Colonic mucosa (tissue), 4 donors: ENCODE results near the gene TBL3. TPM values are rescaled to one million over a fixed set of nuclear protein-coding genes. Genes with fewer than 3 reads are reported as not detected.

Experiments used
- DNase-seq: peaks from one replicate; pipeline ENCODE4 v3.0.0-alpha.2; 2020
- H3K27ac ChIP-seq: fragments of 200-600 bp; one replicate; pipeline ENCODE4 v1.8.0; 2021
- H3K27me3 ChIP-seq: fragments of 200-600 bp; one replicate; pipeline ENCODE4 v1.8.0; 2021
- H3K36me3 ChIP-seq: fragments of 200-600 bp; one replicate; pipeline ENCODE4 v1.8.0; 2021
- H3K4me1 ChIP-seq: fragments of 200-600 bp; one replicate; pipeline ENCODE4 v1.8.0; 2021; ENCODE audit warnings: mild to moderate bottlenecking
- H3K4me3 ChIP-seq: fragments of 200-600 bp; one replicate; pipeline ENCODE4 v1.8.0; 2021
- H3K9ac ChIP-seq, 2 donors: one replicate each; pipeline ENCODE4 v1.7.0; 2013; ENCODE audit warnings: control low read depth in 2 of 2, low read depth in 2 of 2, low read length in 2 of 2
- H3K9me3 ChIP-seq: fragments of 200-600 bp; one replicate; pipeline ENCODE4 v1.8.0; 2021
- CTCF ChIP-seq: fragments of 200-600 bp; IDR thresholded peaks from one replicate; pipeline ENCODE4 v1.8.0; 2022; ENCODE audit warnings: antibody characterized with exemption, mild to moderate bottlenecking
- intact Hi-C: fragments of 100-400 bp; cut with DNase I; formaldehyde crosslinking; loops from one replicate; pipeline ENCODE4 v1.14.1; 2022
- total RNA-seq, 2 donors: library from RNA; stranded (reverse); fragmentation: NEBNext Ultra II Directional in 1 of 2; extraction: Animal tissue kit (Norgen Biotek cat#: 25700) in 1 of 2; gene quantifications; one replicate each; pipeline ENCODE4 v1.2.1, GENCODE V29; 2021
- donor health status: healthy.
- donor health status: DM: no; HTN: no; CAD: no.
- donor health status: DM: no; HTN: no; CAD: no.

The TBL3 gene
- total RNA-seq, 2 donors from 2014 or later, result 19.4 to 43.1 TPM

- TF ChIP-seq CTCF, result no peak
- Histone ChIP-seq H3K4me1 (peaks cover 3% of the 10 kb centered on the region), H3K27ac (peak overlapping the region; percentile 27), H3K9ac (no peak overlapping the region), H3K9me3 (no peaks in the 10 kb centered on the region), H3K4me3 (no peak overlapping the region), H3K36me3 (peaks cover 41% of the 10 kb centered on the region), H3K27me3 (no peaks in the 10 kb centered on the region)
- no peak for DNase-seq
- intact Hi-C loops, result no loop called here
These were observed 27.3 kb downstream of the TBL3 start for GRCh38 chr16:1998852-1999801.

- Histone ChIP-seq H3K27ac (no peak overlapping the region), H3K9me3 (no peaks in the 10 kb centered on the region), H3K36me3 (peaks cover 41% of the 10 kb centered on the region), H3K9ac (no peak overlapping the region), H3K4me1 (peaks cover 11% of the 10 kb centered on the region), H3K4me3 (no peak overlapping the region), H3K27me3 (no peaks in the 10 kb centered on the region)
- TF ChIP-seq CTCF, result no peak
- intact Hi-C loops, result no loop called here
- no peak for DNase-seq
These were observed 28.1 kb downstream of the TBL3 start for GRCh38 chr16:1999866-2000514.

- H3K4me3 ChIP-seq, result no peak overlapping the region
- no peak overlapping the region for H3K27ac ChIP-seq
- H3K9ac ChIP-seq, result no peak overlapping the region
- no peak for DNase-seq
- intact Hi-C loops, result no loop called here
- H3K36me3 ChIP-seq, result peaks cover 41% of the 10 kb centered on the region
- peaks cover 15% of the 10 kb centered on the region for H3K4me1 ChIP-seq
- no peak for TF ChIP-seq CTCF
- H3K9me3 ChIP-seq, result no peaks in the 10 kb centered on the region
- H3K27me3 ChIP-seq, result no peaks in the 10 kb centered on the region
These were observed 29.2 kb downstream of the TBL3 start for GRCh38 chr16:2001035-2001434.

DNA sequence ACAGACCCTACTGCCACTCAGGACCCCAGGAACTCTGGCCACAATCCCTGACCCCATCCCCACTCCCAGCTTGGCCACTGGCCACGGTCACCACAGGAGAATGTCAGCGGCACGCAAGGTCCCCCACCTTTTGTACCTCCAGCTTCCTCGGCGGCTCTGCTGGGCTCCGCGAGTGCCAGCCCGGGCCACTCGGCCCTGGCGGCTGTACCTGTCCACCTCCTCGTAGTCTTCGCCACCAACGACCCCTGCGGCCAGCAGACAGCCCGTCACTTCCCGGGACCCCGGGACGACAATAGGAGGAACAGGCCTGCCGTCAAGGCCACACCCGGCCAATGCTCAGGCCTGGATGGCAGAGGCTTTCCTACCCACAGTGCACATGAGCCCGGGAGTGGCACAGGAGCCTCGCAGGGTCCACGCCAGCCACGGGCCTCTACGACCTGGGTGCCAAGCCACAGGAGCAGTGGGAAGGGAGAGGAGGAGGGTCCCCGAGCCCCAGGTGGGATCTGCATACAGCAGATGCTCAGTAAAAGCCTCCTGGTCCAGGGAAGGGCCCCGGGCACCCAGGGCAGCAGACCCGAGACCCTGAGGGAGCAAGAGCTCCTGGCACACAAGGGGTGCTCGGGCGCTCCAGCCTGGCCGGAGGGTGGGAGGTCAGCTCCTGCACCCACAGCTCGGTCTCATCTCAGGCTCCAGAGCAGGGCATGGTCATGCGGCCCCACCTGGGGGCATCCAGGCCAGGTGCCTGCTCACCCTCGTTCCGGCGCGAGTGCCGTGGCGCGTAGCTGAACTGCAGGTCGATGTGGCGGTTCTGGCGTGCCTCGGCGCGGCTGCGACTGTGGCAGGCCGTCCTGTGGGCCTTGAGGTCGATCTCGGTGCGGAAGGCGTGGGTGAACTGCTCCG lies 29.9 kb downstream of the TBL3 start:
- intact Hi-C loops, result no loop called here

More for the DNA sequence above, 29.9 kb downstream of the TBL3 start:
- Histone ChIP-seq H3K9ac (no peak overlapping the region), H3K4me1 (peaks cover 15% of the 10 kb centered on the region), H3K4me3 (no peak overlapping the region), H3K27me3 (no peaks in the 10 kb centered on the region), H3K9me3 (no peaks in the 10 kb centered on the region), H3K27ac (no peak overlapping the region), H3K36me3 (peaks cover 41% of the 10 kb centered on the region)
- DNase-seq, result no peak
- TF ChIP-seq CTCF, result no peak
